GM21381 (cell line): ENCODE results near the gene RPL36.
A peak's percentile ranks its signal among the peaks of the same experiment; 100 is the strongest.

Experiments
- ATAC-seq: cut with Tn5 transposase; IDR thresholded peaks from one replicate; pipeline ENCODE4 v1.9.1; 2021; ENCODE audit warnings: mild to moderate bottlenecking, moderate library complexity; ENCODE audit not compliant: unreplicated experiment

Gene RPL36

DNA sequence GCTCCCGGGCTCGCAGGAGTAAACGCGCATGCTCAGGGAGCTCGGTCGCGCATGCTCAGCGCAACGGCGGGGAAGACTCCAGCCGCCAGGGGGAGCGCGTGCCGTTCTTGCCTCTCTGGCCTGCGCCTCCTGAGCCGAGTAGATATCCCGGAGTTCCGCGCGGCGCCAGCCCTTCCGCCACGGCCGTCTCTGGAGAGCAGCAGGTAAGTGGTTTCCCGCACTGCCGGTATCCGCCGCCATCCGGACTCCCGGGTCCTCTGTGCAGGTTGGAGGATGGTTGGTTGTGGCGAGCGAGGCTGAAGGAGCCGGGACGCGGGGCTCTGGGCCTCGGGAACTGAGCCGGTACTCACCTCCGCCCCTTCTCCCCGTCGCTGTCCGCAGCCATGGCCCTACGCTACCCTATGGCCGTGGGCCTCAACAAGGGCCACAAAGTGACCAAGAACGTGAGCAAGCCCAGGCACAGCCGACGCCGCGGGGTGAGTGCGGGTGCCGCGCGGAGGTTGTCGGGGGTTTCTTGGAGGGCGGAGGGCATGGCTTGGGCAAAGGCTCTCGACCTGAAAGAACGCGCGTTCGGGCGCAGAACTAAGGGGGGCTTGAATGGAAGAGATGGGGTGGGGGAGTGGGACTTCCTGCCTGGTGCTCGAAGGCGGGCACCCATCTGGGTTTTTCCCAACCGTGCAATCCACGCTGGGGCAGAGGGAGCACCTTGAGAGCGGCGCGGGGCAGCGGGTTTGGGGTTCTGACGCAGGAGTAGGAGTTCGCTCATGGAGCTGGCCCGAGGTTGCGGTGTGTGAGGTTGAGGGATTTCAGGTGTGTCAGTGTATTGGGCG lies at the start of gene RPL36:
Gene RPL36, plus strand, starts transcription at position 171 of the 830 bp plus-strand sequence. Its CDS starts 213 bp downstream, at position 384.
- ATAC-seq, result peak; percentile 43

- no peak for ATAC-seq
These were observed 48.9 kb upstream of the RPL36 start for GRCh38 chr19:5641171-5641570.

GRCh38 chr19:5642204-5642603 lies 47.9 kb upstream of the RPL36 start:
- ATAC-seq, result no peak

- ATAC-seq, result no peak
These were observed 47.0 kb upstream of the RPL36 start for GRCh38 chr19:5643060-5643459.

GRCh38 chr19:5644037-5644436 lies 46.1 kb upstream of the RPL36 start:
- no peak for ATAC-seq

DNA sequence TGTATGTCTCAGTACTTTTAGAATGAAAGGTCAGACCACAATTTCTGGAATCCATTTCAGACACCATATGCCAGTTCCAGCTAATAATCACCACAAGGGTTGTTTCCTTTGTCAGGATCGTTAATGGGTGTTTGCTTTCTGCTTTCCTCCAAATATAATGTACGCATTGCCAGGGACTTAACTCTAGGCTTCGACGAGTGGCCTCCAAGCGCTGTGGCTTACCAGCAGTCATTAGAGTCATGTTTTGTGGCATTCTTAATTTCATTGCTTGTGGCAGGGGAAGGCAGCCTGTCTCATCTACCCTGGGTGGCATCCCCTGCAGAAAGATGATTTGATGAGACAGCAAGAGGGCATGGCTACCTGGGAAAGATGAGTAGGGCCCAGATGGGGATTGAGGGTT lies 44.7 kb upstream of the RPL36 start:
- ATAC-seq, result no peak

- no peak for ATAC-seq
These were observed 43.4 kb upstream of the RPL36 start for GRCh38 chr19:5646703-5647102.

DNA sequence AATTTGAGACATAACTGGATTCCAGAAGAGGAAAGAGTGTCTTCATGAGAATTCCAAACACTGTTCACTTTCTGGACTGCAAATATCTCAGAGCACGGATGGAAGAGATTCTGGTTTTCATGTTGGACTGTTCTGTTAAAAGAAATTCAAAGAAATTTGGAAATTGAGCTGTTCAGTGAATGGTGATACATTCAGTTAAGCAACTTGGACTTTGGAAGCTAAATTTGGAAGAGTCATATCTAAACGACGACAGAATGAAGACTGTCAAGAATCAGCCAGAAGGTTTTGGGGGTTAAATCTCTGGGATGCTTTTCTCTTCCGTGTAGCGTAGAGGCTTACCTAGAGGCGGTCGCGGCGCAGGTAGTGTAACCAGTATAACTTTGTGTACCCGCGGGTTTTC lies 41.6 kb upstream of the RPL36 start:
- ATAC-seq, result no peak

GRCh38 chr19:5651361-5651760 lies 38.7 kb upstream of the RPL36 start:
- ATAC-seq, result no peak

GRCh38 chr19:5652261-5652660 lies 37.8 kb upstream of the RPL36 start:
- ATAC-seq, result no peak

DNA sequence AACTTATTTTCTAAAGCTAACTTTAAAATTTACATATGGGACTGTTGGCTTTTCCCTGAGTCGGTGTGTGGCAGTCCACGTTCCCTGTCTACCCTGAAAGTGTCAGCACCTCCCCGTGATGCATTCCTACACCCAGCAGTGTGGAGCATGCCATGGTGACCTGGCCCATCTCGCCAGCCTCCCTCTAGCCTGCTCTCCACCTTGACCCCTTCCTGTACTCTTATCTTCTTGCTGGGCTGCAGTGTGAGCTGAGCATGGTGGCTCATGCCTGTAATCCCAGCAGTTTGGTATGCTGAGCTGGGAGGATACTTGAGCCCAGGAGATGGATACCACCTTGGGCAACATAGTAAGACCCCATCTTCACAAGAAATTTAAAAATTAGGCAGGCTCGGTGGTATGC lies 35.2 kb upstream of the RPL36 start:
- ATAC-seq, result no peak

- ATAC-seq, result no peak
These were observed 34.7 kb upstream of the RPL36 start for GRCh38 chr19:5655412-5655811.

GRCh38 chr19:5661483-5661882 lies 28.6 kb upstream of the RPL36 start:
- ATAC-seq, result no peak

GRCh38 chr19:5663904-5664303 lies 26.2 kb upstream of the RPL36 start:
- no peak for ATAC-seq

DNA sequence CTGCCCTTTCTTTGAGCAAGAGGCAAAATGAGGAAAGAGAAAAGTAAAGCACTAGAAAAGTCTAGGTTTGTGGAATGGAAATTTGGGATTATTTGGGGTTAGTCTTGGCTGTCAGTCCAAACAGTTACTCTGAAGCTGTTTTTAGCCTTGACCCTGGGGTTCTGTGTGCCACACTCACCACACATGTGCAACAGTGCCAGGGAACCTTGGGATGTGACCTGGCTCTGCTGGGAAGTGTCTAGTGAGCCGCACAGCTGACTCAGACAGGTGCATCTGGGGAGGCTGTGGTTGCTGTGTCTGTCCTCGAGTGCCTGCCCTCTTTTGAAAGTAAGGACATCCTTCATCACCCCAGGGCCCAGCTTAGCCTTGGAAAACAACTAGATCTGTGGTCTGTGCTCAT lies 25.6 kb upstream of the RPL36 start:
- ATAC-seq, result no peak

DNA sequence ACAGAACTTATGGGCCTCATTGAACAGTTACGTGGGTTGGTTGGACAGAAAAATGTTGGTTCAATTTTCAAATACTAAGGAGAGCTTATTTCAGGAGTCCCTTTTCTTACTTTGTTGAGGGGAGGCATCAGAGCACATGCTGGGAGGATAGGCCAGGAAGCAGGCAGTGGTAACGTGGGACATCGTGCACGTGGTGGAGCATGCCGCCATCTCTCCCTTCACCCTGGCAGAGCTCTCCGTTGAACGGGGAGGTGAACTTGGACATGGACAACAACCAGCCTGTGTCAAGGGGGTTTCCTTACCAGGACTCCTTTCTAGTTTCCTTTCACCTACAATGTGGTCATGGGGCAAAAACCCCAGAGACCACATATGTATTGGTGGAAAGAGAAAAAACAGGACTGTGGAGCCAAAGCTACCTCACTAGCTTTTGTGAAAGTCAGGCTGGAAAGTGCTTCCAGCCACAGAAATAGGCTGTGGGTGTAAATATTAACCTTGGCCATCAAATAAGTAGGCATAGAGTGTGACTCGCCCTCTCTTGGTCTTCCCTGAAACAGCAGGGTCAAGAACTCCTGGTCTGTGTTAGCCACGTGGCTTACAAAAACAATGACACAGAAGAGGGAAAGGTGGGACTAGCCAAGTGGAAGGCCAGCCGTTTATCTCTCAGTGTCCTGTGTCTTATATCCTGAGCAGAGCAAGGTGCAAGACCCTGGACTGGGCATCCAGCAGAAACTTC lies 24.1 kb upstream of the RPL36 start:
- ATAC-seq, result no peak

- ATAC-seq, result no peak
These were observed 23.0 kb upstream of the RPL36 start for GRCh38 chr19:5666921-5667610.

GRCh38 chr19:5667751-5668271 lies 22.3 kb upstream of the RPL36 start:
- no peak for ATAC-seq

GRCh38 chr19:5669212-5669611 lies 20.9 kb upstream of the RPL36 start:
- ATAC-seq, result no peak

DNA sequence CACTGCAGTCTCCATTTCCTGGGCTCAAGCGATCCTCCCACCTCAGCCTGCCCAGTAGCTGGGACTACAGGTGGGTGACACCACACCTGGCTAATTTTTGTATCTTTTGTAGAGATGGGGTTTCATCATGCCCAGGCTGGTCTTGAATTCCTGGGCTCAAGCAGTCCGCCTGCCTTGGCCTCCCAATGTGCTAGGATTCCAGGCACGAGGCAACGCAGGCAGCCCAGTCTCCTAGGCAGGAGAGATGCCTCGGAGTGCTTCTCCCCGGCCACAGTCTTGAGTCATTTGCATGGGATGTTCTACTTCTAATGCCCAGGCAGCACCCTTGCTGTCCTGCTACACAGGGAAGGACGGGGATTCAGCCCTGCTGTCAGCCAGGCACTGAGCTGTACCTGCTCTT lies 18.5 kb upstream of the RPL36 start:
- ATAC-seq, result no peak

DNA sequence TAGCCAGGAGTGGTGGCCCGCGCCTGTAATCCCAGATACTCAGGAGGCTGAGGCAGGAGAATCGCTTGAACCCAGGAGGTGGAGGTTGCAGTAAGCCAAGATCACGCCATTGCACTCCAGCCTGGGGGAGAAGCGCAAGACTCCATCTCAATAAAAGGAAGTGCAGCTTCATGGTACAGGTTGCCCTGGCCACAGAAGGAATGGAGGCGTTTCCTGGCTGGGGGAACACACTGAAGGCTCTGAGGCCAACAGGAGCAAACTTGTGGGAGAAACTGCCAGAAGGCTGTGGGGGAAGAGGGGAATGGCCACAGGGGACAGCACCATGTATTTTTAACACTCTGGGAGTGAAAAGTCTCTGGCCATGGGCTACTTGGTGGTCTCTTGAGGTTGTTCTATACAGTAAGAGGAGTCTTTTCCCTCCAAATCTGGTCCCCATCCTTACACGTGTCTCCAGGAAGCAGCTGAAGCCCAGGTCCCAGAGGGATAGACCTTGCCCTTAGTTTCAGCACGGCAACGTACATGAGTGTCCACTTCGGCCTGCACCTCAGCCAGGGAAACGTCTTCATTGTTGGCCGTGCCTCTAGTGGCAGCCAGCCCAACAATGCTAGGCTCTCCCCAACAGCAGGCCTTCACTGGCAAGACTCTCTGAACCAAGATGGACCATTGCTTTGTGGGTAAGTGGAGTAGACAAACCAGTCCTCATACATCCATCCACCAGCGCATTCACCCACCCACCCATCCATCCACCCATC lies 17.2 kb upstream of the RPL36 start:
- ATAC-seq, result no peak
